GM18873 (cell line): ENCODE measurements around the gene PHACTR3.
"Not testable (repeated sequence)": the region's sequence is repeated elsewhere in the genome, so short reads cannot be mapped to it uniquely, and the experiment has no call there.

Experiments
- ATAC-seq: cut with Tn5 transposase; IDR thresholded peaks from one replicate; pipeline ENCODE4 v1.9.1; 2021; ENCODE audit warnings: mild to moderate bottlenecking, moderate library complexity, moderate number of reproducible peaks; ENCODE audit not compliant: unreplicated experiment, low FRiP score

The PHACTR3 gene

GRCh38 chr20:59617221-59617620 lies 12.9 kb downstream of the PHACTR3 start:
- no peak for ATAC-seq

- ATAC-seq: no peak
Measured at GRCh38 chr20:59618131-59618530, 13.8 kb downstream of the PHACTR3 start.

GRCh38 chr20:59618585-59618984 lies 14.2 kb downstream of the PHACTR3 start:
- ATAC-seq: not testable (repeated sequence)

- ATAC-seq: no peak
Measured at GRCh38 chr20:59620860-59621505, 16.6 kb downstream of the PHACTR3 start.

- ATAC-seq: no peak
Measured at GRCh38 chr20:59622496-59622895, 18.2 kb downstream of the PHACTR3 start.

DNA sequence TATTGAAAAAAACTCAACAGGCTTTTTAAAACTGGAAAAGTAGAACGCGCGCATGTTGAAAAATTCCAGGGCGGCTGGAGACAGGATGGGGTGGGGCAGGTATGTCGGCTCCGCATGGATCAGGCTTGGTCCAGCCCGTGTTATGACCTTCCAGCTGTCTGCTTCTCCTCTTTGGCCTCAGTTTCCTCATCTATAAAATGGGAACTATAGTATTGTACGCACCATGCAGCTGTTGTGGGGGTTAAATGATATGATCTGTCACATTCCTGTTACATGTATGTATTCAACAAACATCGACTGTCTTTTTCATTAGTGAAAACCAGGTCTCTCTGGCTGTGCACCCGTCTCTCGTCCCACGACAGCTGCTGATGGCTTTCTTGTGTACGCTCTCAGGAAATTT lies 18.8 kb downstream of the PHACTR3 start:
- no peak for ATAC-seq

DNA sequence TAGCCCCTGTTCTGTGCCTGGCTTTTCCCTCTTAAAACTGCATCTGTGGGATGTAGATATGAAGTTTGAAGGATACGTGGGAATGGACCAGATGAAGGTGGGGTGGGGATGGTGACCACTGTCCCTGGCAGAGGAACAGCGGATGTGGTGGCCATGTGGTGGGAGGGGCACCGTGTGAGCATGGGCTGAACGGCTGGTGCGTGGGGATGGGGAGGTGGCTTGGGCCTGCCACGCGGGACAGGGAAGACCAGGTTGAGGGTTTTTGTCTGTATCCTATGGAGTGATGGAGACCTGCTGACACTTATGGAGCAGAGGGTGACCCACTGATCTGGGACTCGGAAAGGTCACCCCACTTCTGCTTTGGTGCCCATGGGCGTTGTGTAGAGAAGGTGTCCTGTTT lies 19.2 kb downstream of the PHACTR3 start:
- no peak for ATAC-seq

GRCh38 chr20:59624401-59624800 lies 20.1 kb downstream of the PHACTR3 start:
- ATAC-seq: no peak

- ATAC-seq: no peak
Measured at GRCh38 chr20:59625214-59625922, 21.0 kb downstream of the PHACTR3 start.

DNA sequence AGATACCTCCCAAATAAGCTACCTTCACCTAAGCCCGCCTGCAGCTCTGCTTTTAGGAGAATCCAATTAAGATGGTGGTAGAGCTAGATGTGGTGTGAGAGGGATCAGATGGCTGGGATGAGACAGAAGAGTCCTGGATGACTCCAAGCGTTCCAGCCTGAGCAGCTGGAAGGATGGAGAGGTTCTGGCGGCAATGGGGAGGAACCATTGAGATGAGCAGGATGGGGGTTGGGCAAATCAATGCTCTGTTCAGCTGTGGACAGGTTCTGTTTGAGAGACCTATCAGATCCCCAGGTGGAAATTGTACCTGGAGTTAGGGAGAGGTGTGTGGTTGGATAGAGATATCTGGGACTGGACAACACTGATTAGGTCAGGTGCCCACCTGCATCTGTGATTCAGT lies 23.0 kb downstream of the PHACTR3 start:
- no peak for ATAC-seq

DNA sequence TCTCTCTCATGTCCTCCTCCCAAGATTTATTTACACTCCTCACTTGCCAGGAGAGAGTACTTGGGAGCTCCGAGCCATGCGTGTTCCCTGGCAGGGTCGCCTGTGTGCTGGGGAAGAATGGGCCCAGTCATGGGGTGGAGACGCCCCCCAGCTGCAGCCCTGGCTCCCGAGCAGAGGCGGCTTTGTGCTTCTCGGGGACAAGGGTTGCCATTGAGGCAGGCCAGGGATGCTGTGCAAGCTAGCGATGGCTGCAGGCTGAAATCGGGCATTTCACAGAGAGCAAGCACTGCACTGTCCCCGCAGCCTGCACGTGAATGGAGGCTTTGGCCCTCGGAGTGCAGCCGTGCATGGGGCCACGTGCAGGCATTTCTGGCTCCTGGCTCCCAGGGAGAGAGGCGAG lies 23.8 kb downstream of the PHACTR3 start:
- no peak for ATAC-seq

DNA sequence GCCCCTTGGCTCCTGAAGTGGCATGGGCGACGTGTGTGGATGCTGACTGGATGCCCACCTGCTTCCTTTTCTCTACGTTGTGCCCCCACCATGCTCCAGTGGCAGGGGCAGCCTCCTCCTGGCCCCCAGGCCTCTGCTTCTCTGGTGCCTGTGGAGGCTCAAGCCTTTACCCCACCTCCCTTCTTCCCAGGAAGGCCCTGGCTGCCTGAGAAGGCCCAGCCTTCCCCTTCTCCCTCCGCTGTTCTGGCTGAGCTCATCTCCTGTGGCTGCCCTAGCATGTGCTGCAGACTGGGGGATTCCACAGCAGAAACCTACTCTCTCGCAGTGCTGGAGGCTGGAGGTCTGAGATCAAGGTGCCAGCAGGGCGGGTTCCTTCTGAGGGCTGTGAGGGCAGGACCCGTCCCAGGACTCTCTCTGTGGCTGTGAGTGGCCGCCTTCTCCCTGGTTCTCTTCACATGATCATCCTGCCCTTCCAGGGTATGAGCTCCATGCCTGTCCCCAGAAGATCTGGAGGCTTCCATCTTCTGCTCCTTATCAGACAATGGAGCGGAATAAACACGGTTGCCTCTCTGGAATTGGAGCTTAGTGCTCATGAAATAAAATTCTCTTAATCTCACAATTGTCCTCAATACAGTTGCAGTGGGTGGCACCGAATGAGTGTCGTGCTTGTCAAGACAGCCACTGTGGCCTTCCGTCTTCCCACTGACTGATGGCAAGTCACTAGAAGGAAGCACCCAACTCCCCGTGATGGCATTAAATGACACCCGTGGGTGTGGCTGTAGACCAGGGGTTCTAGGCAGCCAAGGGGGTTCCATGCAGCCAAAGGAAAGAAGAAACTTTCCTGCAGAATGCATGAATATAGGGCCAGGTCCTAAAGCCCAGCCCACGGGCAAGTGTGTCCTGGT lies 25.1 kb downstream of the PHACTR3 start:
- ATAC-seq: no peak

DNA sequence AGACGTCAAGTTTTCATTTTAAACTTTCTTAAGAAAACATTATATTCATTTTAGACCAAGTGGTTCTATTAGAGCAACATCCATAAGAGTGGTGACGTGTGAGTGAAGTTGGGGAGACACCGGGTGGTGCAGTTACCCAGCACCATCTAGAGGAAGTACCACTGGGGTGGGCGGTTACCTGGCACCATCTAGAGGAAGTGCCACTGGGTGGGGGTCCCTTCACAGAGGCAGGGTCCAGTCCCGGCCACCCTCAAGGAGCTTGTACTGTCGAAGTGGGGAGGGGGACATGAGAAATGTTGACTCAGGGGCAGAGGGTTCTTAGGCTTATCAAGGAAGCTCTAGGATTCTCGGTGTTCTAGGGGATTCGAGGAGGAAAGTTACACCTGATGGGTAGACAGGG lies 26.2 kb downstream of the PHACTR3 start:
- ATAC-seq: no peak

- ATAC-seq: no peak
Measured at GRCh38 chr20:59631751-59632540, 27.6 kb downstream of the PHACTR3 start.

- ATAC-seq: no peak
Measured at GRCh38 chr20:59632541-59633113, 28.3 kb downstream of the PHACTR3 start.

GRCh38 chr20:59633656-59634251 lies 29.4 kb downstream of the PHACTR3 start:
- no peak for ATAC-seq

- no peak for ATAC-seq
Measured at GRCh38 chr20:59634435-59635005, 30.2 kb downstream of the PHACTR3 start.

- ATAC-seq: no peak
Measured at GRCh38 chr20:59636766-59637370, 32.5 kb downstream of the PHACTR3 start.

DNA sequence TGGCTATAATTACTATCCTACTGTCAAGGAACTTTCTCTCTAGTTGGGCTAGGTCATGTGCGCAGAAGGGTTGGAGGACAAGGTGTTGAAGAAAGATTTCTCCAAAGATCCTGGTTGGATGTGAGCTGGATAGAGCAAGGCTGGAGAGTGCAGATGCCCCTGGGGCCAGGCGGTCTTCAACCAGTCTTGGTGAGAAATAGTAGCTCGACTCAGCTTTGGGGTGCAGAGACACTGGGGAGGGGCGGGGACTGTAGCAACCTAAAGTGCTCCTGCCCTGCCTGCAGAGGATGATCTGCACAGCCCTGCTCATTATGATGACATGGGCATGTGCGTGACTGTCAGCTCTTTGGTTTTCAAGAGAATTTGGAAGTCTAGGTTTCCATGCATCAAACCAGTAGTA lies 35.9 kb downstream of the PHACTR3 start:
- ATAC-seq: no peak
